HFF-Myc (cell line): ENCODE measurements around the gene EVA1C.

Experiments
- DNase-seq: peaks from one replicate; pipeline ENCODE4 v3.0.0-alpha.2; 2011; ENCODE audit warnings: low read depth; ENCODE audit errors: extremely low read depth
- H3K4me3 ChIP-seq: replicated peaks from 2 replicates; pipeline ENCODE4 v1.5.1; 2011; ENCODE audit warnings: low read depth, mild to moderate bottlenecking, control low read depth, low read length
- TF ChIP-seq, protein P1 (sequence below): IDR thresholded peaks from 2 replicates; pipeline ENCODE4 v1.5.1; 2012; ENCODE audit warnings: mild to moderate bottlenecking, low read depth, low read length, control low read depth; ENCODE audit errors: missing control alignments

EVA1C gene

DNA sequence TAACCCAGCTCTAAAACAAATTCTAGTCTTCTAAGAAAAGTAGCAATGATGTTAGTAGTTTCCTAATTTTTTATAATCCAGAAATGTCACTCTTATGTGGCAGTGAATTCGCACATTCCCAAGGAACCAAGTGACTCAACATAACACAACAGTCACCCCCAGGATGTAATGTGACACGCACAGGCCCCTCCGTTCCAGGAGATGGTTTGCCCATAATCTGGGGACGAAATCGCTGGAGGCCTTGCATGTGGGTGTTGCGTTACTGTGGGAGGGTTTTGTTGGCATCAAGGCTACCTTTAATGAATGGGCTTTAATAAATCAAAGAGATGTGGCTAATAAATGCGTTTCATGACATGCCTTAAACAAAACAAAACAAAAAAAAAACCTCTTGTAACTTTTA lies 50.9 kb downstream of the EVA1C start:
- no peak overlapping the region for H3K4me3 ChIP-seq
- TF ChIP-seq, protein P1, sequence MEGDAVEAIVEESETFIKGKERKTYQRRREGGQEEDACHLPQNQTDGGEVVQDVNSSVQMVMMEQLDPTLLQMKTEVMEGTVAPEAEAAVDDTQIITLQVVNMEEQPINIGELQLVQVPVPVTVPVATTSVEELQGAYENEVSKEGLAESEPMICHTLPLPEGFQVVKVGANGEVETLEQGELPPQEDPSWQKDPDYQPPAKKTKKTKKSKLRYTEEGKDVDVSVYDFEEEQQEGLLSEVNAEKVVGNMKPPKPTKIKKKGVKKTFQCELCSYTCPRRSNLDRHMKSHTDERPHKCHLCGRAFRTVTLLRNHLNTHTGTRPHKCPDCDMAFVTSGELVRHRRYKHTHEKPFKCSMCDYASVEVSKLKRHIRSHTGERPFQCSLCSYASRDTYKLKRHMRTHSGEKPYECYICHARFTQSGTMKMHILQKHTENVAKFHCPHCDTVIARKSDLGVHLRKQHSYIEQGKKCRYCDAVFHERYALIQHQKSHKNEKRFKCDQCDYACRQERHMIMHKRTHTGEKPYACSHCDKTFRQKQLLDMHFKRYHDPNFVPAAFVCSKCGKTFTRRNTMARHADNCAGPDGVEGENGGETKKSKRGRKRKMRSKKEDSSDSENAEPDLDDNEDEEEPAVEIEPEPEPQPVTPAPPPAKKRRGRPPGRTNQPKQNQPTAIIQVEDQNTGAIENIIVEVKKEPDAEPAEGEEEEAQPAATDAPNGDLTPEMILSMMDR: no peak
- peak; percentile 59 for DNase-seq

DNA sequence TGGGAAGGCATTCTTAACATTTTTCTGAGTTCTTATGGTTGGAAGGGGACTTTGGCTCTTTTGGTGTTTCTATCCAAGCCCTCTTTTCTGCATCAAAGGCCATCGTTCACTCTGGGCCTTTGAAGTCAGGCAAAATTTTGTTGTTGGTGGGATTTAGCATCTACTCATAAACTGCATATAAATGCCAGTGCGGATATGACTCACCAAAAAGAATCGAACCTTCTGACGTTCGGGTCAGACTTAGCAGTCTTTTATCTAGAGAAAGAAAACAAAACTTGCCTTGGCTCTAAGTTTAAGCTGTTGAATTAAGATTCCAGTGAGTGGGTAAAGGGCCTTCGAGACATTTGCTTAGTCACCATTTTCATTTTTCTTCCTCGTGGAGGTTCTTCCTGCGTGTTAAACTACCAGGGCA lies 51.4 kb downstream of the EVA1C start:
- peak; percentile 81 for DNase-seq

DNA sequence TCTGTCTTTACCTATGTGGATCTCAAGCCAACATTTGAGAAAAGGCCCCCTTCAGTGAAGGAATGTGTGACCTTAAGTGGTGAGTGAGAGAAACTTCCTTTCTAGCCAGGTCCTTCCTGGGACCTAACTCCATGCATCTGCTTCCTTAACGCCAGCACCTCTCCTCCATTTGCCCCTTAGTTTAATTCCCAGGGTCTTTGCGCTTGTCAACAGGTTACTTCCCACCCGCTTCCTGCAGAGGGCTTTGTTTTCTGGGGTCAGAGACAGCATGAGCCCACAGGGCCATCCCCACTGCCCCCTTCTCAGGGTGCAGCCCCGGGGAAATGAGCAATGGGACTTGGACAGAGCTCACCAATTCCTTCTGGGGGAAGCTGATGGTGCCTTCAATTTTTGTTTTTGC lies 54.8 kb downstream of the EVA1C start:
- DNase-seq: no peak
- no peak overlapping the region for H3K4me3 ChIP-seq
- TF ChIP-seq, protein P1: no peak

More for the DNA sequence above, 51.4 kb downstream of the EVA1C start:
- H3K4me3 ChIP-seq: no peak overlapping the region
- TF ChIP-seq, protein P1: no peak

DNA sequence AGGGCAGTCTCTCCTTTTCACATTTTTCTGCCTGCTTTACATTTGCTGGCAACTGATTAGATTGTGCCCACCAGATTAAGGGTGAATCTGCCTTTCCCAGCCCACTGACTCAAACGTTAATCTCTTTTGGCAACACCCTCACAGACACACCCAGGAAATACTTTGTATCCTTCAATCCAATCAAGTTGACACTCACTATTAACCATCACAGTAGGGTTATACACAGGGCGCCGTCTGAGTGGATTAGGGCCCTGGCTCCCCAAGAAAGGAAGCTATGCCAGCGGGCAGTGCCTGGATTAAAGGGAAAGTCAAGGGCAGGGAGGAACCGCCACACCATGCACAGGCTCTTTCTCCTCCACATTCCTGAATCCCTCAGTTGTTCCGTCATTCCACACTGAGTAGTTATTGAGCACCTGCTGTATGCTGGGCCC lies 56.2 kb downstream of the EVA1C start:
- no peak for DNase-seq
- TF ChIP-seq, protein P1: no peak
- no peak overlapping the region for H3K4me3 ChIP-seq

DNA sequence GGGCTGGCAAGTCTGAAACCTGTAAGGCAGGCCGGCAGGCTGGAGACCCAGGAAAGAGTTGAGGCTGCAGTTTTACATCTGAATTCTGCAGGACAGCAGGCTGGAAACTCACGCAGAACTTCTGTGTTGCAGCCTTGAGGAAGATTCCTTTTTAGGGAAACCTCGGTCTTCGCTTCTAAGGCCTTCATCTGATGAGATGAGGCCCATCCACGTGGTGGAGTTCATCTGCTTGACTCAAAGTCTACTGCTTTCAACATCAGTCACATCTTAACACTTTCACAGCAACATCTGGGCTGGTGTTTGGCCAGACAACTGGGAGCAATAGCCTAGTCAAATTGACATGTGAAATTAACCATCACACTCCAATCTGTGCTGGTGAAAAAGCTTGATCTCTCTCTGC lies 57.1 kb downstream of the EVA1C start:
- no peak for DNase-seq
- no peak overlapping the region for H3K4me3 ChIP-seq
- TF ChIP-seq, protein P1: no peak

DNA sequence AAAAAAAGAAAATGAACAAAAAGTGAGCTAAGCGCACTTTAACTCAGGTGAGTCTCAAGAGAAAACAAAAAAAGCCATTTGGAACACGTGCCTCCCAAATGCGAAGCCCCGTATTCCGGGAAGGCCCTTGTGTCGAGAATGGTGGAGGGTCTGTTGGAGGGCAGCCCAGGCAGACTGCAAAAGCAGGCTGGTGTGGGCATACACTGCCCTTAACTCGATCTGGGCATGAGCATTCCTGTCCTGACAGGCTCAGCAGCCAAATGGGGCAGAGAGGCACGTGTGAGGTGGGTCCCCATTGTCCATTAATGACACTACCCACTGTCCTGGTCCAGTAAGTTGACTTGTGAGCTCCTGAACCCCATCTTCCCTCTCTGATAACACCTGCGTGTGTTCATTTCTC lies 57.7 kb downstream of the EVA1C start:
- no peak for DNase-seq
- TF ChIP-seq, protein P1: no peak
- H3K4me3 ChIP-seq: no peak overlapping the region

DNA sequence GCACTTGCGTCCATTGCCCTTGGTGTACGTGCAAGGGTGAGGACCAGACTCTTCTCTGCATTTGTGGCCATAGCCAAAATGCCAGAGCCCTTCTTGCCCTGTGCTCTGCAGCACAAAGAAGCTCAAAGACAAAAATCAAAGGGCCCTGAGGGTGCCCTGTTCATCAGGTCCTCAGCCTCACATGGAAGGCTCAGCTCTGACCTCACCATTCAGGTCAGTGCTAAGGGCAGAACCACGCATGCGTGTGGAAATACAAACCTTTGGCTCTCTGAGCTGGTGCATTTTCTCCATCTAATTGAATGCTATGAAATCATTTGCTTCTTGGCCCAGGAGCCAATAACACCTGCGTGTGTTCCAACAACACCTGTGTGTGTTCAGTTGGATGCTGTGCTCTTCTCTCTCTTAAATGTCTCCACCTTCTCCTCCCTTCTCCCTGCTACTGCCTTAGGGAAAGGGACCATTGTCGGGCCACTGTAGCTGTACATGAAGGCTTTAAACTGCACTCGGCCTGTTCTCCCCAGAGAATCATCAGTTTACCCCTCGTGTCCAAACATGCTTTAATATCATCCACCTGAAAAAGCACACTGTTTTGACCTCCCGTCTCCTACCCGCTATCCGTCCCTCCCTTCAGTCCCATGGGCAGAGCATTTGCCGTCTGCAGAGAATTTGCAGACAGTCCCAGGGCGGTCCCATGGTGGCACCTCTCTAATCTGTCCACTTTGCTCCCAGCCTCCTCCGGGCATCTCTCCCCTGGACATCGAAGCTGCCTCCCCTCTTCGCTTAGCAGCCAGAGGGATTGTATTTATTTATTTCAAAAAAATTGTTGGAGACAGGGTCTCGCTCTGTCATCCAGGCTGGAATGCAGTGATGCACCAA lies 60.6 kb downstream of the EVA1C start:
- TF ChIP-seq, protein P1: no peak
- no peak for DNase-seq
- H3K4me3 ChIP-seq: no peak overlapping the region
